Smooth muscle cell (in vitro differentiated cells): ENCODE results near the gene KARS1. TPM values are rescaled to one million over a fixed set of nuclear protein-coding genes. Genes with fewer than 3 reads are reported as not detected.

Source experiments
- DNase-seq: peaks from one replicate; lab custom pipeline; 2025; ENCODE audit not compliant: unreplicated experiment; lab: John Stamatoyannopoulos, UW
- H2AFZ ChIP-seq: fragments of 200-600 bp; sonication (generic); 2 replicates; pipeline ENCODE4 v1.6.0; 2016; ENCODE audit warnings: antibody characterized with exemption, low read depth, mild to moderate bottlenecking
- H3F3A ChIP-seq: fragments of 200-600 bp; sonication (generic); 2 replicates; pipeline ENCODE4 v1.6.0; 2017; ENCODE audit warnings: antibody characterized with exemption, low read depth
- H3K27ac ChIP-seq: fragments of 200-600 bp; sonication (generic); 2 replicates; pipeline ENCODE4 v1.5.1; 2016; ENCODE audit warnings: low read depth, mild to moderate bottlenecking
- H3K27me3 ChIP-seq: fragments of 200-600 bp; sonication (generic); 2 replicates; pipeline ENCODE4 v1.6.1; 2016; ENCODE audit warnings: low read depth, mild to moderate bottlenecking
- H3K36me3 ChIP-seq: fragments of 200-600 bp; sonication (generic); 2 replicates; pipeline ENCODE4 v1.5.1; 2016; ENCODE audit warnings: low read depth
- H3K4me1 ChIP-seq: fragments of 200-600 bp; sonication (generic); 2 replicates; pipeline ENCODE4 v1.5.1; 2016; ENCODE audit warnings: low read depth
- H3K4me2 ChIP-seq: fragments of 200-600 bp; sonication (generic); 2 replicates; pipeline ENCODE4 v1.6.0; 2016; ENCODE audit warnings: mild to moderate bottlenecking
- H3K4me3 ChIP-seq: fragments of 200-600 bp; sonication (generic); 2 replicates; pipeline ENCODE4 v1.5.1; 2016; ENCODE audit warnings: mild to moderate bottlenecking
- H3K79me2 ChIP-seq: fragments of 200-600 bp; sonication (generic); 2 replicates; pipeline ENCODE4 v1.6.0; 2016; ENCODE audit warnings: low read depth, mild to moderate bottlenecking
- H3K9ac ChIP-seq: fragments of 200-600 bp; sonication (generic); 2 replicates; pipeline ENCODE4 v1.6.0; 2016; ENCODE audit warnings: low read depth
- H3K9me3 ChIP-seq: fragments of 200-600 bp; sonication (generic); replicated peaks from 2 replicates; pipeline ENCODE4 v1.5.1; 2016; ENCODE audit warnings: low read depth
- H4K20me1 ChIP-seq: fragments of 200-600 bp; sonication (generic); 2 replicates; pipeline ENCODE4 v1.6.0; 2016; ENCODE audit warnings: low read depth
- WGBS: methylation state at CpG from one replicate; pipeline ENCODE4 v1.1.7; 2016; ENCODE audit warnings: low lambda C conversion rate; 5-methylcytosine and 5-hydroxymethylcytosine counted together
- polyA plus RNA-seq: library from polyadenylated mRNA; unstranded; fragments of >200 nt; fragmentation: Nextera tagmentation; extraction: Ambion mirVana; gene quantifications from 2 replicates; pipeline ENCODE4 v1.2.1, GENCODE V29; 2016
- total RNA-seq: library from RNA; depleted of rRNA; stranded (reverse); fragments of >200 nt; gene quantifications from 2 replicates; pipeline ENCODE4 v1.2.3, GENCODE V29; 2014
- TF ChIP-seq, protein P1 (sequence below): fragments of 200-600 bp; sonication (generic); IDR thresholded peaks from 2 replicates; pipeline ENCODE4 v1.5.1; 2017; ENCODE audit warnings: borderline replicate concordance, mild to moderate bottlenecking, antibody characterized with exemption; ENCODE audit not compliant: insufficient read depth, poor library complexity, severe bottlenecking

The KARS1 gene
- total and polyA plus RNA-seq, 2 experiments from 2014 or later: 101 to 108 TPM

DNA sequence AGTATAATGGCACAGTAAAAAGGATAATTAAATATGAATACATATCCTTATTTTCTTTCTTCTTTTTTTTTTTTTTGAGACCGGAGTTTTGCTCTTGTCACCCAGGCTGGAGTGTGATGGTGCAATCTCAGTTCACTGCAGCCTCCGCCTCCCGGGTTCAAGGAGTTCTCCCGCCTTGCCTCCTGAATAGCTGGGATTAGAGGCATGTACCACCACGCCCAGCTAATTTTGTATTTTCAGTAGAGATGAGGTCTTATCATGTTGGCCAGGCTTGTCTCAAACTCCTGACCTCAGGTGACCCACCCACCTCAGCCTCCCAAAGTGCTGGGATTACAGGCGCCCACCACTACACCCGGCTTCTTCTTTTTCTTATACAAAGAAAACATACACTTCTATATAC lies 69.3 kb downstream of the KARS1 start:
- Histone ChIP-seq H2AFZ (no peak overlapping the region), H3K4me2 (no peak overlapping the region), H3K9me3 (no peaks in the 10 kb centered on the region), H4K20me1 (peaks cover 36% of the 10 kb centered on the region), H3K9ac (no peak overlapping the region), H3K79me2 (no peaks in the 10 kb centered on the region), H3K27me3 (no peaks in the 10 kb centered on the region), H3K4me3 (no peak overlapping the region), H3F3A (no peaks in the 10 kb centered on the region), H3K36me3 (peaks cover 21% of the 10 kb centered on the region), H3K27ac (no peak overlapping the region), H3K4me1 (no peaks in the 10 kb centered on the region)
- 97% methylated on average over 7 of the region's 7 CpGs for WGBS
- TF ChIP-seq, protein P1, sequence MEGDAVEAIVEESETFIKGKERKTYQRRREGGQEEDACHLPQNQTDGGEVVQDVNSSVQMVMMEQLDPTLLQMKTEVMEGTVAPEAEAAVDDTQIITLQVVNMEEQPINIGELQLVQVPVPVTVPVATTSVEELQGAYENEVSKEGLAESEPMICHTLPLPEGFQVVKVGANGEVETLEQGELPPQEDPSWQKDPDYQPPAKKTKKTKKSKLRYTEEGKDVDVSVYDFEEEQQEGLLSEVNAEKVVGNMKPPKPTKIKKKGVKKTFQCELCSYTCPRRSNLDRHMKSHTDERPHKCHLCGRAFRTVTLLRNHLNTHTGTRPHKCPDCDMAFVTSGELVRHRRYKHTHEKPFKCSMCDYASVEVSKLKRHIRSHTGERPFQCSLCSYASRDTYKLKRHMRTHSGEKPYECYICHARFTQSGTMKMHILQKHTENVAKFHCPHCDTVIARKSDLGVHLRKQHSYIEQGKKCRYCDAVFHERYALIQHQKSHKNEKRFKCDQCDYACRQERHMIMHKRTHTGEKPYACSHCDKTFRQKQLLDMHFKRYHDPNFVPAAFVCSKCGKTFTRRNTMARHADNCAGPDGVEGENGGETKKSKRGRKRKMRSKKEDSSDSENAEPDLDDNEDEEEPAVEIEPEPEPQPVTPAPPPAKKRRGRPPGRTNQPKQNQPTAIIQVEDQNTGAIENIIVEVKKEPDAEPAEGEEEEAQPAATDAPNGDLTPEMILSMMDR: no peak
- no peak for DNase-seq

Other genes with a start within 250 kb of the KARS1 start
- gene CFDP1, start 214.2 kb downstream of the KARS1 start, total RNA-seq: 59.0 and 87.3 TPM in 2 replicates
- 81.5 and 91.0 TPM in 2 replicates for gene CFDP1, start 214.2 kb downstream of the KARS1 start, polyA plus RNA-seq
- 12.9 and 25.4 TPM in 2 replicates for gene TMEM170A, start 183.0 kb downstream of the KARS1 start, total RNA-seq
- 10.0 and 17.9 TPM in 2 replicates for gene TMEM170A, start 183.0 kb downstream of the KARS1 start, polyA plus RNA-seq
- gene CHST6, start 152.2 kb downstream of the KARS1 start, total RNA-seq: 2.0 and 8.3 TPM in 2 replicates
- gene CHST6, start 152.2 kb downstream of the KARS1 start, polyA plus RNA-seq: 1.6 and 2.6 TPM in 2 replicates
- gene CHST5, start 111.6 kb downstream of the KARS1 start, total RNA-seq: not detected in 2 replicates
- 0.35 TPM in 1 of 2 replicates, not detected in the other for gene CHST5, start 111.6 kb downstream of the KARS1 start, polyA plus RNA-seq
- gene TMEM231, start 91.4 kb downstream of the KARS1 start, total RNA-seq: 11.8 and 20.9 TPM in 2 replicates
- 13.4 and 17.0 TPM in 2 replicates for gene TMEM231, start 91.4 kb downstream of the KARS1 start, polyA plus RNA-seq
- 89.9 and 90.6 TPM in 2 replicates for gene GABARAPL2, start 81.3 kb downstream of the KARS1 start, total RNA-seq
- gene GABARAPL2, start 81.3 kb downstream of the KARS1 start, polyA plus RNA-seq: 172 and 189 TPM in 2 replicates
- gene ADAT1, start 24.4 kb downstream of the KARS1 start, total RNA-seq: 27.8 and 35.9 TPM in 2 replicates
- gene ADAT1, start 24.4 kb downstream of the KARS1 start, polyA plus RNA-seq: 13.4 and 19.5 TPM in 2 replicates
- 51.0 and 56.6 TPM in 2 replicates for gene TERF2IP, start 108 bp upstream of the KARS1 start, total RNA-seq
- gene TERF2IP, start 108 bp upstream of the KARS1 start, polyA plus RNA-seq: 83.0 and 86.6 TPM in 2 replicates
- gene CPHXL2, start 29.3 kb upstream of the KARS1 start, total RNA-seq: not detected in 2 replicates
- not detected in 2 replicates for gene CPHXL2, start 29.3 kb upstream of the KARS1 start, polyA plus RNA-seq
- gene DUXB, start 53.8 kb upstream of the KARS1 start, total RNA-seq: not detected in 2 replicates
- not detected in 2 replicates for gene DUXB, start 53.8 kb upstream of the KARS1 start, polyA plus RNA-seq
- gene CPHXL, start 78.8 kb upstream of the KARS1 start, total RNA-seq: not detected in 2 replicates
- gene CPHXL, start 78.8 kb upstream of the KARS1 start, polyA plus RNA-seq: not detected in 2 replicates